Ovary (tissue), 3 donors: ENCODE results near the gene RANBP17.

Source experiments
- POLR2A ChIP-seq: fragments of 450-650 bp; IDR thresholded peaks from one replicate; pipeline ENCODE4 v1.6.1; 2017; ENCODE audit warnings: antibody characterized with exemption, mild to moderate bottlenecking, moderate library complexity
- TF ChIP-seq, protein P1 (sequence below), 3 donors: fragments of 450-650 bp in 2 of 3; fragments of 200-600 bp in 1 of 3; IDR thresholded peaks; one replicate each; pipeline versions ENCODE4 v1.5.1 to v1.8.0; 2016 to 2022; ENCODE audit warnings: antibody characterized with exemption in 3 of 3, mild to moderate bottlenecking in 1 of 3
- donor health status: DM: no; HTN: no; CAD: no.

DNA sequence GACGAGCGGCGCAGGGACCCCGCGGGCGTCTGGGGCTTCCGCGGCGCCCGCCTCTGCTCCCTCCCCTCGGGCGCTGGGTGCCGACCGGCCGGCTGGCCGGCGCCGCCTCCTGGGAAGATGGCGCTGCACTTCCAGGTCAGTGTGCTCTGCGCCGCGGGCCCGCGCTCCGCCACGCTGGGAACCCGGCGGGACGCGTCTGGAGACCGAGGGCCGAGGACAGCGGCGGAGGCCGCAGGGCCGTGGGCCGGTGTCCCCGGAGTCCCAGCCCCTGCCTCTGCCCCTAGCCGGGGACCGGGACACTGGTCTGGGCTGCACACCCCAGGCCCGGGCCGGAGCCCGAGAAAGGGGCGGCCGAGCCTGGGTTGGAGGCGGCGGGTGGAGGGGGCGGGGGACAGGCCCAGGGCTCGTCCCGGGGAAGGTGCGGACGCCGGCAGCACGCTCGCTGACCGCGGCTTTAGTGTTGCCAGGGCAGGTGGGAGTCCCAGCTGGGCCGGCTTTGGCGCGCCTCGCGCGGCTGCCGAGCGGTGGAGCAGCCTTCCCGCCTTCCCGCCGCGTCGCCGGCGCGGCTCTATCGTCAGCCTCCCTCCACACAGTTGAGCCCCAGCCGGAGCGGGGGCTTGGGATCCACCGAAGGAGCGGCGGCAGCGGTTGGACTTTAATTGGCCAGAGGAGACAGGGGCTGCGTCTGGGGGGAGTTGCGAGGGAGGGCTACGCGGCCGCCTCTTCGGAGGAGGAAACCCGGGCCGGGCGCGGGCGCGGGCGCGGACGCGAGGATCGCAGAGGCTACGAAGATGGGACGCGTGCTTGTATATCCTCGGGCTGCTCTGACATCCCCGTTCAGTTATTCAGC lies at the start of gene RANBP17:
- TF ChIP-seq POLR2A = no peak
- TF ChIP-seq, protein P1, sequence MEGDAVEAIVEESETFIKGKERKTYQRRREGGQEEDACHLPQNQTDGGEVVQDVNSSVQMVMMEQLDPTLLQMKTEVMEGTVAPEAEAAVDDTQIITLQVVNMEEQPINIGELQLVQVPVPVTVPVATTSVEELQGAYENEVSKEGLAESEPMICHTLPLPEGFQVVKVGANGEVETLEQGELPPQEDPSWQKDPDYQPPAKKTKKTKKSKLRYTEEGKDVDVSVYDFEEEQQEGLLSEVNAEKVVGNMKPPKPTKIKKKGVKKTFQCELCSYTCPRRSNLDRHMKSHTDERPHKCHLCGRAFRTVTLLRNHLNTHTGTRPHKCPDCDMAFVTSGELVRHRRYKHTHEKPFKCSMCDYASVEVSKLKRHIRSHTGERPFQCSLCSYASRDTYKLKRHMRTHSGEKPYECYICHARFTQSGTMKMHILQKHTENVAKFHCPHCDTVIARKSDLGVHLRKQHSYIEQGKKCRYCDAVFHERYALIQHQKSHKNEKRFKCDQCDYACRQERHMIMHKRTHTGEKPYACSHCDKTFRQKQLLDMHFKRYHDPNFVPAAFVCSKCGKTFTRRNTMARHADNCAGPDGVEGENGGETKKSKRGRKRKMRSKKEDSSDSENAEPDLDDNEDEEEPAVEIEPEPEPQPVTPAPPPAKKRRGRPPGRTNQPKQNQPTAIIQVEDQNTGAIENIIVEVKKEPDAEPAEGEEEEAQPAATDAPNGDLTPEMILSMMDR (IDR thresholded peaks at IDR 0.05) = no peak
